ENCODE data around the gene SGTB.

- TF ChIP-seq, protein P1, sequence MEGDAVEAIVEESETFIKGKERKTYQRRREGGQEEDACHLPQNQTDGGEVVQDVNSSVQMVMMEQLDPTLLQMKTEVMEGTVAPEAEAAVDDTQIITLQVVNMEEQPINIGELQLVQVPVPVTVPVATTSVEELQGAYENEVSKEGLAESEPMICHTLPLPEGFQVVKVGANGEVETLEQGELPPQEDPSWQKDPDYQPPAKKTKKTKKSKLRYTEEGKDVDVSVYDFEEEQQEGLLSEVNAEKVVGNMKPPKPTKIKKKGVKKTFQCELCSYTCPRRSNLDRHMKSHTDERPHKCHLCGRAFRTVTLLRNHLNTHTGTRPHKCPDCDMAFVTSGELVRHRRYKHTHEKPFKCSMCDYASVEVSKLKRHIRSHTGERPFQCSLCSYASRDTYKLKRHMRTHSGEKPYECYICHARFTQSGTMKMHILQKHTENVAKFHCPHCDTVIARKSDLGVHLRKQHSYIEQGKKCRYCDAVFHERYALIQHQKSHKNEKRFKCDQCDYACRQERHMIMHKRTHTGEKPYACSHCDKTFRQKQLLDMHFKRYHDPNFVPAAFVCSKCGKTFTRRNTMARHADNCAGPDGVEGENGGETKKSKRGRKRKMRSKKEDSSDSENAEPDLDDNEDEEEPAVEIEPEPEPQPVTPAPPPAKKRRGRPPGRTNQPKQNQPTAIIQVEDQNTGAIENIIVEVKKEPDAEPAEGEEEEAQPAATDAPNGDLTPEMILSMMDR (IDR thresholded peaks at IDR 0.05; ENCODE audit: control extremely low read depth in 1 of 3, insufficient read depth in 1 of 3, low read depth in 1 of 3, low read length in 3 of 3) = no peak
- TF ChIP-seq POLR2A (IDR thresholded peaks at IDR 0.05; ENCODE audit: control extremely low read depth in 1 of 2, low read depth in 2 of 2, low read length in 2 of 2) (no peak), ZNF274 (IDR thresholded peaks at IDR 0.05; ENCODE audit: borderline replicate concordance, extremely low read depth, low read length) (no peak), CREB1 (IDR thresholded peaks at IDR 0.05) (no peak)
These were observed 14.1 kb upstream of the SGTB start for GRCh38 chr5:65736011-65736410.
